GM19372 (cell line): Measurements from ENCODE around the gene C2CD2L.
"Not testable (repeated sequence)": the region's sequence is repeated elsewhere in the genome, so short reads cannot be mapped to it uniquely, and the experiment has no call there.

Experiments used
- ATAC-seq: cut with Tn5 transposase; IDR thresholded peaks from one replicate; pipeline ENCODE4 v1.9.1; 2021; ENCODE audit warnings: mild to moderate bottlenecking, low read depth, moderate library complexity; ENCODE audit not compliant: unreplicated experiment

Gene C2CD2L

GRCh38 chr11:119092880-119093842, 14.0 kb upstream of the C2CD2L start:
- no peak for ATAC-seq

DNA sequence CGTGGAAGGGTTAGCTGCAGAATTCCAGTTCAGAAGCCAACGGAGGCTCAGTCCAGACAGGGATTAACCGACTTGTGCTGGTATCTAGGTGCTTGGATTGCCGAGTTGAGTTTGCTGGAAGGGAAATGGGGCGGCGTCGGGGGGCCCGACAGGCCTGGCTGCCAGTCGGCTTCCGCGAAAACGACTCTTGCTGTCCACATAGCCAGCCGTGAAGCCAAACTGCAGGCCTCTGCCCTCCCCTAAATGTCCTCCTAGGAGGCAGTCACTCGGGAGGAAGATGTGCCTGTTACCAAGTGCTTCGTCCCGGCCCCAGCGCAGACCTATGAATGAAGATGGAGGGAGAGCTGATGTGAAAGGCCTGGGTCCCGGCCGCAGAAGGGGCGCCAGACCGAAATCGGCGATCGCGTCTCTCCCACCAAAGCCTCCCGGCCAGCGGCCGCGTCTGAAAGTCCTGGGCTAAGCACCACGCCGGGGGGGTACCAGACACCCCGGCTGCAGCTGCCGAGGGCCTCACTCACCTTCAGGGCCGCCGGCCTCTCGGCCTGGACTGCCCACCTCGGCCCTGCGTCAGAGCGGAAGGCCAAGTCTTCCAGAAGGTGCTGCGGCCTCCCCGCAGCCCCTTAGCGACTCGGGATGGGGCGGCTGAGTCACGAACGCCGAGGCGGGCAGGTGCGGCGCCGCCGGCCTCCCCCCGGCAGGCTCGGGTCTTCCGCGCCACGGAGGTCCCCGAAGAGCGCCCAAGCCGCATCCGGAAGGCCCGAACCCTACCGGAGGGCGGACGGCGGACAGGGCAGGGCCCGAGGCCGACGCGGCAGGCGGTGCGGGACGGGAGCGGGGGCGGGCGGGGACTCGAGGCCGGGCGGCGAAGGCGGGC, 13.0 kb upstream of the C2CD2L start:
- peak; percentile 6 for ATAC-seq

GRCh38 chr11:119094816-119095065, 12.4 kb upstream of the C2CD2L start:
- peak; percentile 30 for ATAC-seq

DNA sequence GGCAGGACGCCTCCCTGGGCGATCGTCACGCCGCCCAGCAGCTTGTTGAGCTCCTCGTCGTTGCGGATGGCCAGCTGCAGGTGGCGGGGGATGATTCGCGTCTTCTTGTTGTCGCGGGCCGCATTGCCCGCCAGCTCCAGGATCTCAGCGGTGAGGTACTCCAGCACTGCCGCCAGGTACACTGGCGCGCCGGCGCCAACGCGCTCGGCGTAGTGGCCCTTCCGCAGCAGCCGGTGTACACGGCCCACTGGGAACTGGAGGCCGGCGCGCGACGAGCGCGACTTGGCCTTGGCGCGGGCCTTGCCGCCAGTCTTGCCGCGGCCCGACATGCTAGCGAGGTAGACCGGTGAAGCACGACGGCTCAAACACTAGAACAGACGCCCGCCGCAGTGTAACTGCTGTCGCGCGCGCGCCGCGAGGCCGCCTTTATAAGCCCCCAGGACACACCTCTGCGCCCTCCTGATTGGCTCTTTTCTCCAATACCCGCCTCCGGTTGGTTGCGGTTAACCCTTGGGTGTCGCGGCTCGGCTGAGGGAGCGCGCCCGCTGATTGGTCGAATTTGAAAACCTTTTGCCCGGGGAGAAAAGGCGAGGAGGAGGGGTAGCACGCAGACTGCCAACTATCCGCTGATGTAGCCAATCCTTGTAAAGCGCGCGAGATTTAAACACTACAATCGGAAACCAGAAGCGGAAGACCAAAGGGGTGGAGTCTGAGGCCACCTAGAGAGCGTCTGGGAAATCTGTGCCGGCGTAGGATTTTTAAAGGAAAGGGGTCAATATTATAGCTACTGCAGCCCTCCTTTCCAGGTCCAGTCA, 11.9 kb upstream of the C2CD2L start:
- peak; percentile 81 for ATAC-seq

- no peak for ATAC-seq
Measured at GRCh38 chr11:119099711-119100110, 7.4 kb upstream of the C2CD2L start.

DNA sequence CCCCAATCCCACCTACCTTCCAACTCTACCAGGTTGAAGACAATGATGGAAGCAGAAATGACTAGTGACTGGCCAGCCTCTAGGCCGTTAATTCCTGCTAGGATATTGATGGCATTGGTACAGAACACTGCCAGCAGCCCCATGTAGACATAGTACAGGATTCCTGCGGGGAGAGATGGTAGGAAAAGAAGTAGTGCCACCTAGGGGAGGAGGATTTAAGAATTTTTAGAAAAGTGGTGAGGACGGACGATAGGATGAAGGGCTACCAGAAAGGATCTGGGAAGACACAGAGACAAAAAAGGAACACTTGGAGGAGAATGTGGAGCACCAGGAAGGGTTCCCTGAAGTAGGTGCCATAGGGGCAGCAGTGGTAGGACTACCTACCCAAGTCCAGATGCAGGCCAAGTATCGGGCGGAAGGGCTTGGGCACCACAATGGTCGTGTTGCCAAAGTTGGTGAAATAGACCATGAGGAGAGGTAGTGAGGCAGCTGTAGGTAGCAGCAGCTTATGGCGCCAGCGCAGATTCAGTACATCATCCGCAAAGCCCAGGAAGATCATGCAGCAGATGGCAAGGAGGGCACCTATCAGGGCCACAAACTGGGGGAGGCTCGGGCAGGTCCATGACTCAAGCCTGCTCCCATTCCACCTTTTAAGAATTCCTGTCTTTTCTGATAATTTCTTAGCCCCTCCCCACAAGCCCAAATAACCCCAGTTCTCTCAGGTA, 6.7 kb upstream of the C2CD2L start:
- no peak for ATAC-seq

GRCh38 chr11:119100994-119101758, 6.0 kb upstream of the C2CD2L start:
- ATAC-seq: peak; percentile 10

DNA sequence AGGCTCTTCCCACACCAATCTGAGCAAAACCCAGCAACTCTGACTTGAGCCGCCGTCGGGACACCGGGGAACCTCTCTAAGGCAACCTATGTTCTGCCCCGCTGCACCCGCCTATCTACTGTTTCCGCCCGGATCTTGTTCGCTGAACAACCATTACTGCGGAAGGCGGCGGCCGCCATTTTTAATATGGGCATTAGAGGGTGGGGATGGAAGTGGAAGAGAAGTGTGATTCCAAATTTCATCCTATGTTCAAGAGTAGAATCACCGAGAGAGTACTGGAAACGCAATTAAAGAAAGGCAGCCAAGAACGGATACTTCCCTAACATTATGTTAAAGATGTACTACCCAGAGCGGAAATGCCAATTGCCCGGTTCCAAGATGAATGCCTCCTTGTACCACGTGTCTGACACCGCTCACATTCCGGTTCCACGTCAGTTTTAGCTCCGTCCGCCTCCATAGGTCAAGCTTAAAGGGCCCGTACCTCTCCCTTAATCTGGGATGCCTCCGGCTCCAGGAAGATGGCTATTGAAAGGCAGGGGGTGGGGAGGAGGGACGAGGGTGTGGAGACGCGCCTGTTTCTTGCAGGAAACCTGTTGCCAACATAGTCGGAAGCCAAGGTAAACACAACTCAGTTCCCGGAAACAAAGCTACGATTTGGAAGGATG, 5.3 kb upstream of the C2CD2L start, which contains the start of gene DPAGT1:
TSS of gene DPAGT1 (minus strand) at position 95 of the 665 bp plus-strand sequence. CDS start 198 bp downstream, outside the sequence.
- peak; percentile 78 for ATAC-seq

- ATAC-seq: not testable (repeated sequence)
Measured at GRCh38 chr11:119103161-119103664, 3.9 kb upstream of the C2CD2L start.

- no peak for ATAC-seq
Measured at GRCh38 chr11:119103793-119104192, 3.4 kb upstream of the C2CD2L start.

DNA sequence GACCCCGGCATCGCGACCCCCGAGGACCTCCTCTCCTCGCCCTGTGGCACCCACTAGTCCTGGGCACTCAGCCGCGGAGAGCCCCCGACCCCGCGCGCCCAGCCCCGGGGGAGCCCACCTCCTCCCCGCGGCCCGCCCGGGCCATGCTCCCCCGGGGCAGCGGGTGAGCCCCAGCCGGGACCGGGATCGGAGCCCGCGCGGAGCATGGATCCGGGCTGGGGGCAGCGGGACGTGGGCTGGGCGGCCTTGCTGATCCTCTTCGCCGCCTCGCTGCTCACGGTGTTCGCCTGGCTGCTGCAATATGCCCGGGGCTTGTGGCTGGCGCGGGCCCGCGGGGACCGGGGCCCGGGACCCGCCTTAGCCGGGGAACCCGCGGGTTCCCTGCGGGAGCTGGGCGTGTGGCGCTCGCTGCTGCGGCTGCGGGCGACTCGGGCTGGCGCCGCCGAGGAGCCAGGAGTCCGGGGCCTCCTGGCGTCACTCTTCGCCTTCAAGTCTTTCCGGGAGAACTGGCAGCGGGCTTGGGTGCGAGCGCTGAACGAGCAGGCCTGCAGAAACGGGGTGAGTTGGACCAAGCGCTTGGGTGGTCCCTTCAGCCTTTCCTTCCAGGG, 498 bp downstream of the C2CD2L start:
- peak; percentile 12 for ATAC-seq

GRCh38 chr11:119108146-119108856, 1.2 kb downstream of the C2CD2L start:
- no peak for ATAC-seq

GRCh38 chr11:119108857-119109221, 1.7 kb downstream of the C2CD2L start:
- no peak for ATAC-seq

- ATAC-seq: no peak
Measured at GRCh38 chr11:119109843-119110242, 2.7 kb downstream of the C2CD2L start.

DNA sequence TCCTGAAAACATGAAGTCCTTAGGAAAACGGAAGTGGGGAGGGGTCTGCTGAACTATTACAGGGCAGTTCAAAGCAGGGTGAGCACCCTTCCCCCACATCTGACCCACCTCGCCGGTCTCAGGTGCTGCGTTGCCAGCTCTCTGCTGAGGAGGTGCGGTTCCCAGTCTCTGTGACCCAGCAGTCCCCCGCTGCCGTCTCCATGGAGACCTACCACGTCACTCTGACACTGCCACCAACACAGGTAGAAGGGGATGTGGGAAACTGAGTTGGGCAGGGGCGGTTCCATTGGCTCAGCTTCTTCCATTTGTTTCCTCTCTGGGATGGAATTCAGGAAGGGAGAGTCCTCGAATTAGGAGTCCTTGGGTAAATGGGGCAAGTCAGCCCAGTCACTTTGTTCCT, 3.3 kb downstream of the C2CD2L start:
- ATAC-seq: no peak

DNA sequence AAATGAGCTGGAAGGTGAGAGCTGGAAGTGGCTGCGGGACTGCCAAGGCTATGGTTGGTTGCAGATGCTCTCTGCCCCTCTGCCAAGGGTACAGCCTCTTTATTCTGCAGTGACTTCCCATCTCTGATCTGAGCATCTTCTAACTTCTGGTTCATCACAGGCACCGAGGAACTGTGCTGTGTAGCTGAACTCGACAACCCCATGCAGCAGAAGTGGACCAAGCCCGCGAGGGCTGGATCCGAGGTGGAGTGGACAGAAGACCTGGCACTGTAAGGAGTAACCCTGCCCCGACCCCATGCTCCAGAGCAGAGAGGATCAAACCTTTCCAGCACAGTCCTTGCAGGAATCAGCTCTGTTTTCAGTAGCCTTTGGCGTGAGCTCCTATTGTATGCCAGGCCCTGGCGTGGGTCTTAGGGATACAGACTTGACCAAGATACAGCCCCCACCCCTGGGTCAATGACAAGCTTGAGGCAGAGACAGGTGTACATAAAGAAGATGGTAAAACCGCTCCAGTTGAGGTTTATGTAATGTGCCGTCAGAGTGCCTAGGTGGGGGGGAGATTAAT, 4.3 kb downstream of the C2CD2L start:
- no peak for ATAC-seq
